Right atrium auricular region (tissue), 2 donors: ENCODE data around the gene PLIN1. TPM values are rescaled to one million over a fixed set of nuclear protein-coding genes. Genes with fewer than 3 reads are reported as not detected.
A peak's percentile ranks its signal among the peaks of the same experiment; 100 is the strongest.

Experiments
- DNase-seq: peaks from one replicate; pipeline ENCODE4 v3.0.0-alpha.2; 2019; ENCODE audit warnings: low spot score
- H3K27ac ChIP-seq, 2 donors: fragments of 200-600 bp; sonication (generic); 1 replicate in 1 of 2; 2 replicates in 1 of 2; pipeline ENCODE4 v1.5.1; 2016 to 2019
- H3K27me3 ChIP-seq, 2 donors: fragments of 200-600 bp; sonication (generic); one replicate each; pipeline versions ENCODE4 v1.5.1 to v1.6.0; 2017 to 2019
- H3K36me3 ChIP-seq: fragments of 200-600 bp; sonication (generic); one replicate; pipeline ENCODE4 v1.5.1; 2016
- H3K4me1 ChIP-seq, 2 donors: fragments of 200-600 bp; sonication (generic); one replicate each; pipeline versions ENCODE4 v1.5.1 to v1.6.0; 2017 to 2019
- H3K4me3 ChIP-seq, 2 donors: fragments of 200-600 bp; sonication (generic); 1 replicate in 1 of 2; 2 replicates in 1 of 2; pipeline ENCODE4 v1.5.1; 2017 to 2019; ENCODE audit warnings: mild to moderate bottlenecking in 1 of 2, moderate library complexity in 1 of 2
- H3K9me3 ChIP-seq, 2 donors: fragments of 200-600 bp; sonication (generic); one replicate each; pipeline ENCODE4 v1.5.1; 2019
- CTCF ChIP-seq, 2 donors: fragments of 200-600 bp; sonication (generic); IDR thresholded peaks; one replicate each; pipeline ENCODE4 v1.5.1; 2019; ENCODE audit warnings: antibody characterized with exemption in 2 of 2
- total RNA-seq, 2 donors: library from RNA; depleted of rRNA; stranded (reverse); fragments of >200 nt; gene quantifications; one replicate each; pipeline ENCODE4 v1.1.0, GENCODE V29; 2016

PLIN1 gene
- total RNA-seq, 2 donors from 2014 or later = 3.6 to 22.6 TPM

- H3K4me1 ChIP-seq = peaks cover 0 to 6% of the 10 kb centered on the region in 2 donors
- no peak for TF ChIP-seq CTCF (IDR thresholded peaks at IDR 0.05)
- peak; percentile 57 for DNase-seq
- H3K4me3 ChIP-seq = no peak overlapping the region
- no peaks in the 10 kb centered on the region for H3K9me3 ChIP-seq
- H3K27me3 ChIP-seq = no peaks in the 10 kb centered on the region
- H3K36me3 ChIP-seq = no peaks in the 10 kb centered on the region
- H3K27ac ChIP-seq = no peak overlapping the region
These were observed 7.5 kb downstream of the PLIN1 start for GRCh38 chr15:89671687-89672086.

GRCh38 chr15:89670971-89671560 lies 8.1 kb downstream of the PLIN1 start:
- TF ChIP-seq CTCF (IDR thresholded peaks at IDR 0.05) = no peak
- Histone ChIP-seq H3K9me3 (no peaks in the 10 kb centered on the region), H3K27ac (no peak overlapping the region), H3K36me3 (no peaks in the 10 kb centered on the region), H3K4me3 (no peak overlapping the region), H3K27me3 (no peaks in the 10 kb centered on the region), H3K4me1 (peaks cover 0 to 9% of the 10 kb centered on the region in 2 donors)
- DNase-seq = peak; percentile 52

- Histone ChIP-seq H3K27ac (no peak overlapping the region), H3K27me3 (no peaks in the 10 kb centered on the region), H3K4me1 (peaks cover 0 to 16% of the 10 kb centered on the region in 2 donors), H3K36me3 (no peaks in the 10 kb centered on the region), H3K9me3 (no peaks in the 10 kb centered on the region), H3K4me3 (no peak overlapping the region)
- no peak for DNase-seq
- TF ChIP-seq CTCF (IDR thresholded peaks at IDR 0.05) = no peak
These were observed 9.2 kb downstream of the PLIN1 start for GRCh38 chr15:89669941-89670340.

- Histone ChIP-seq H3K36me3 (no peaks in the 10 kb centered on the region), H3K27ac (no peak overlapping the region), H3K4me1 (peaks cover 0 to 21% of the 10 kb centered on the region in 2 donors), H3K9me3 (no peaks in the 10 kb centered on the region), H3K4me3 (no peak overlapping the region), H3K27me3 (no peaks in the 10 kb centered on the region)
- no peak for DNase-seq
- TF ChIP-seq CTCF (IDR thresholded peaks at IDR 0.05) = no peak
These were observed 9.8 kb downstream of the PLIN1 start for GRCh38 chr15:89669309-89669865.

GRCh38 chr15:89668171-89668570 lies 11.0 kb downstream of the PLIN1 start:
- Histone ChIP-seq H3K27ac (no peak overlapping the region), H3K4me1 (peaks cover 0 to 23% of the 10 kb centered on the region in 2 donors), H3K9me3 (no peaks in the 10 kb centered on the region), H3K4me3 (no peak overlapping the region), H3K36me3 (no peaks in the 10 kb centered on the region), H3K27me3 (no peaks in the 10 kb centered on the region)
- no peak for TF ChIP-seq CTCF (IDR thresholded peaks at IDR 0.05)
- DNase-seq = no peak

GRCh38 chr15:89667706-89667960 lies 11.5 kb downstream of the PLIN1 start:
- Histone ChIP-seq H3K4me1 (peaks cover 0 to 28% of the 10 kb centered on the region in 2 donors), H3K27me3 (no peaks in the 10 kb centered on the region), H3K9me3 (no peaks in the 10 kb centered on the region), H3K27ac (no peak overlapping the region), H3K36me3 (no peaks in the 10 kb centered on the region), H3K4me3 (no peak overlapping the region)
- TF ChIP-seq CTCF (IDR thresholded peaks at IDR 0.05) = no peak
- no peak for DNase-seq
